G401.6 (cell line): ENCODE measurements around the gene IL3RA.

Experiments used
- FAIRE-seq: peaks from 2 replicates; lab custom pipeline; 2012; peaks lifted over from hg19 to GRCh38; lab: Jason Lieb, UNC

The IL3RA gene

GRCh38 chrX:1385253-1386223, 49.0 kb downstream of the IL3RA start:
- FAIRE-seq: no peak

GRCh38 chrX:1386338-1387127, 49.9 kb downstream of the IL3RA start:
- FAIRE-seq: no peak

GRCh38 chrX:1387141-1387776, 50.7 kb downstream of the IL3RA start:
- no peak for FAIRE-seq

- no peak for FAIRE-seq
Observed at GRCh38 chrX:1388651-1389050, 52.1 kb downstream of the IL3RA start.

- no peak for FAIRE-seq
Observed at GRCh38 chrX:1389181-1389992, 52.8 kb downstream of the IL3RA start.

GRCh38 chrX:1389993-1390285, 53.4 kb downstream of the IL3RA start:
- no peak for FAIRE-seq

GRCh38 chrX:1390621-1391369, 54.2 kb downstream of the IL3RA start:
- no peak for FAIRE-seq

GRCh38 chrX:1391370-1391706, 54.8 kb downstream of the IL3RA start:
- FAIRE-seq: no peak

- FAIRE-seq: peak; percentile 92
Observed at GRCh38 chrX:1391707-1392375, 55.3 kb downstream of the IL3RA start, which contains the start of gene SLC25A6. Gene SLC25A6, minus strand, starts transcription at chrX:1392113. Its CDS starts 104 bp downstream, at chrX:1392009.

- FAIRE-seq: no peak
Observed at GRCh38 chrX:1392376-1393068, 55.9 kb downstream of the IL3RA start.

- no peak for FAIRE-seq
Observed at GRCh38 chrX:1393871-1394615, 57.5 kb downstream of the IL3RA start.

GRCh38 chrX:1394731-1395501, 58.3 kb downstream of the IL3RA start:
- no peak for FAIRE-seq

- FAIRE-seq: no peak
Observed at GRCh38 chrX:1395646-1396216, 59.1 kb downstream of the IL3RA start.

GRCh38 chrX:1397001-1397400, 60.4 kb downstream of the IL3RA start:
- no peak for FAIRE-seq

- FAIRE-seq: no peak
Observed at GRCh38 chrX:1397441-1398270, 61.1 kb downstream of the IL3RA start.

- no peak for FAIRE-seq
Observed at GRCh38 chrX:1398431-1399340, 62.1 kb downstream of the IL3RA start.
